AG09319 (cell line): ENCODE measurements around the gene STEAP3.

Experiments used
- DNase-seq: peaks from one replicate; pipeline ENCODE4 v3.0.0-alpha.2; 2010; ENCODE audit warnings: low read depth; ENCODE audit errors: extremely low read depth
- TF ChIP-seq, protein P1 (sequence below): IDR thresholded peaks from 2 replicates; pipeline ENCODE4 v1.5.1; 2011; ENCODE audit warnings: low read depth, mild to moderate bottlenecking, inconsistent platforms, low read length, moderate library complexity

Gene STEAP3

DNA sequence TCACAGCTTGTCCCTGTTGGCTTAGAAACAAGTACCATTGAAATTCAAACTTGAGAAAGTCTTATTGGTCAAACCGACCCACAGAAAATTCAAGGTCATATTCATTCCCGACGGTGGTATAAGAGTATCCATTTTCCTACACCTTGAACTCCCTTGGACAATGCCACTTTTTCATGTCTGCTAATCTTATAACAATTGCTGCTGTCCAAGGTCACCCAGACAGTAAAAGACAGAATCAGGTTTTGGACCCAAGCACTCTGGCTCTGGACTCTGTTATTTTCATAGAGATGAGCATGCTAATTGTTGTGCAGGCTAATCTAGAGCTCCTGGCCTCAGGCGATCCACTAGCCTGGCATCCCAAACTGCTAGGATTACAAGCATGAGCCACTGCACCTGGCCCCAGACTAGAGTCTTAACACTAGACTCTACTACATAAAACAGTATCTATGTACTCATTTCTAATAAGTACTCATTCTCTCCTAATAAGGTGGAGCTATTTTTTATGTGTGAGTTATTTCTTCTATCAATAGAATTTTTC lies 85.2 kb downstream of the STEAP3 start:
- no peak for DNase-seq
- TF ChIP-seq, protein P1, sequence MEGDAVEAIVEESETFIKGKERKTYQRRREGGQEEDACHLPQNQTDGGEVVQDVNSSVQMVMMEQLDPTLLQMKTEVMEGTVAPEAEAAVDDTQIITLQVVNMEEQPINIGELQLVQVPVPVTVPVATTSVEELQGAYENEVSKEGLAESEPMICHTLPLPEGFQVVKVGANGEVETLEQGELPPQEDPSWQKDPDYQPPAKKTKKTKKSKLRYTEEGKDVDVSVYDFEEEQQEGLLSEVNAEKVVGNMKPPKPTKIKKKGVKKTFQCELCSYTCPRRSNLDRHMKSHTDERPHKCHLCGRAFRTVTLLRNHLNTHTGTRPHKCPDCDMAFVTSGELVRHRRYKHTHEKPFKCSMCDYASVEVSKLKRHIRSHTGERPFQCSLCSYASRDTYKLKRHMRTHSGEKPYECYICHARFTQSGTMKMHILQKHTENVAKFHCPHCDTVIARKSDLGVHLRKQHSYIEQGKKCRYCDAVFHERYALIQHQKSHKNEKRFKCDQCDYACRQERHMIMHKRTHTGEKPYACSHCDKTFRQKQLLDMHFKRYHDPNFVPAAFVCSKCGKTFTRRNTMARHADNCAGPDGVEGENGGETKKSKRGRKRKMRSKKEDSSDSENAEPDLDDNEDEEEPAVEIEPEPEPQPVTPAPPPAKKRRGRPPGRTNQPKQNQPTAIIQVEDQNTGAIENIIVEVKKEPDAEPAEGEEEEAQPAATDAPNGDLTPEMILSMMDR = no peak

DNA sequence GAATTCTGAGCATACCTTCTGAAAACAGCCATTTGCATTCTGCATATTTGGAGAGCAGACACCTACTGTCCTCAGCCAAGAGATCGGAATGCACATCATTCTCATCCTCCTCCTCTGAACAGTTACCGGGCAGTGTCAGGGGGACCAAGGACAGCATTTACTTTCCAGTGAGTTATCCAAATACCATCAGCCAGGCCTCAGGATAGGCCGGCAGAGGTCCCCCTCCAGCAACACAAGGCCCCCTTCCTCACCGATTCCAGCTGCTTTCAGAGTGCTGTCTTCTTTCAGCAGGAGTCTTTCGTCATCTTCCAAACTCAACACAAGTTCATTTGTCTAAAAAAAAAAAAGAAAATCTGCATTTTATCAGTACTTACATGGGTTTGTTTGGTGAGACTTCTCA lies 87.7 kb downstream of the STEAP3 start:
- no peak for DNase-seq
- TF ChIP-seq, protein P1 = no peak

DNA sequence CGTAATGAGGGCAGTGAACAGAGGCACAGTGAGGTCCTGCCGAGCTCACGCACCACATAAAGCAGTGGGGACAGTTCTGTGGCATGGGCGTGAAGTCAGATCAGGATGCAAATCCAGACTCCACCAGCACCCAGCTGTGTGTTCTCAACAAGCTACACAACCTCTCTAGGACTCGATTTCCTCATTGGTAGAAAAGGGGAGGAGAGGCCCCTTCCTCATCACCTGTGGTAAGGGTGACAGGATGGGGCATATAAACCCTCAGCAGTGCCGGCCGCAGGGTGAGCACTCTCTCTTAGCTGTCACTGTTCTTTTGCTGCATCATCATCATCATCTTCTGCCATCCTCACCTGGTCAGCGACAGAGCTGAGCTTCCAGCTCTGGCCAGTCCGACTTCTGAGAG lies 88.2 kb downstream of the STEAP3 start:
- DNase-seq = no peak

More for the DNA sequence above, 88.2 kb downstream of the STEAP3 start:
- TF ChIP-seq, protein P1 = no peak
